Panc1 (cell line): Measurements from ENCODE around the gene MIOS.

Experiments used
- POLR2AphosphoS5 ChIP-seq: IDR thresholded peaks from 2 replicates; pipeline ENCODE4 v1.6.1; 2012; ENCODE audit warnings: mild to moderate bottlenecking, low read depth, low read length, moderate library complexity
- TF ChIP-seq, protein P1 (sequence below): fragments of 450-650 bp; IDR thresholded peaks from 2 replicates; pipeline ENCODE4 v1.5.1; 2017; ENCODE audit warnings: mild to moderate bottlenecking
- TF ChIP-seq, protein P2 (sequence below), 2 experiments: IDR thresholded peaks; 2 replicates each; pipeline ENCODE4 v1.6.1; 2011 to 2012; ENCODE audit warnings: low read depth in 2 of 2, control low read depth in 1 of 2, low read length in 1 of 2, mild to moderate bottlenecking in 1 of 2, moderate library complexity in 1 of 2; ENCODE audit not compliant: insufficient read depth in 1 of 2

DNA sequence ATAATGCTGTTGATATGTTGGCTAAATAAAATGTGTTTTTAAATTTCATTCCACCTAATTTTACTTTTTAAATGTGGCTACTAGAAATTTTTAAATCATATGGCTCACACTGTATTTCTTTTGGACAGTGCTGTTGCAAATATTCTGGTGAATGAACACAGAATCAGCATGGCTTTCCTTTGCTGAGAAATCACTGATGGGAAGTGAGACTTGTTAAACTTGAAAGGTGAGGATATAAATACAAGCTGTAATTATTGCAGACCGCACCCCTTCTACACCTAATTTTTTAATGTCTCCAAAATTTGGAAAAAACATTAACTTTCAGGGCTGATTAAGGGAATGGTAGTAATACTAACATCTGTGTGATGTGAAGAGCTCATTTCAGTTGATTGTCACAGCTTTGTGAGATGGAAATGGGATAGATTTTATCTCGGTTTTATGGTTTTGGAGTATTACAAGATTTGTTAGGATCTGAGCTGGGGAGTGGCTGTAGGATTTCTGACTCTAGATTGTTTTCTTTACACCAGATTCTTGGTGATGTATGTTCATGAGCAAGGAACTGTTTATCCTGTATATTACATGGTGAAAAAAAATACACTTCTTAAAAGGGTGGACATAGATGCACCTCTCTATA is 1.3 kb downstream of the MIOS start:
- TF ChIP-seq, protein P1, sequence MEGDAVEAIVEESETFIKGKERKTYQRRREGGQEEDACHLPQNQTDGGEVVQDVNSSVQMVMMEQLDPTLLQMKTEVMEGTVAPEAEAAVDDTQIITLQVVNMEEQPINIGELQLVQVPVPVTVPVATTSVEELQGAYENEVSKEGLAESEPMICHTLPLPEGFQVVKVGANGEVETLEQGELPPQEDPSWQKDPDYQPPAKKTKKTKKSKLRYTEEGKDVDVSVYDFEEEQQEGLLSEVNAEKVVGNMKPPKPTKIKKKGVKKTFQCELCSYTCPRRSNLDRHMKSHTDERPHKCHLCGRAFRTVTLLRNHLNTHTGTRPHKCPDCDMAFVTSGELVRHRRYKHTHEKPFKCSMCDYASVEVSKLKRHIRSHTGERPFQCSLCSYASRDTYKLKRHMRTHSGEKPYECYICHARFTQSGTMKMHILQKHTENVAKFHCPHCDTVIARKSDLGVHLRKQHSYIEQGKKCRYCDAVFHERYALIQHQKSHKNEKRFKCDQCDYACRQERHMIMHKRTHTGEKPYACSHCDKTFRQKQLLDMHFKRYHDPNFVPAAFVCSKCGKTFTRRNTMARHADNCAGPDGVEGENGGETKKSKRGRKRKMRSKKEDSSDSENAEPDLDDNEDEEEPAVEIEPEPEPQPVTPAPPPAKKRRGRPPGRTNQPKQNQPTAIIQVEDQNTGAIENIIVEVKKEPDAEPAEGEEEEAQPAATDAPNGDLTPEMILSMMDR, result no peak
- TF ChIP-seq POLR2AphosphoS5, result no peak
- TF ChIP-seq, protein P2, sequence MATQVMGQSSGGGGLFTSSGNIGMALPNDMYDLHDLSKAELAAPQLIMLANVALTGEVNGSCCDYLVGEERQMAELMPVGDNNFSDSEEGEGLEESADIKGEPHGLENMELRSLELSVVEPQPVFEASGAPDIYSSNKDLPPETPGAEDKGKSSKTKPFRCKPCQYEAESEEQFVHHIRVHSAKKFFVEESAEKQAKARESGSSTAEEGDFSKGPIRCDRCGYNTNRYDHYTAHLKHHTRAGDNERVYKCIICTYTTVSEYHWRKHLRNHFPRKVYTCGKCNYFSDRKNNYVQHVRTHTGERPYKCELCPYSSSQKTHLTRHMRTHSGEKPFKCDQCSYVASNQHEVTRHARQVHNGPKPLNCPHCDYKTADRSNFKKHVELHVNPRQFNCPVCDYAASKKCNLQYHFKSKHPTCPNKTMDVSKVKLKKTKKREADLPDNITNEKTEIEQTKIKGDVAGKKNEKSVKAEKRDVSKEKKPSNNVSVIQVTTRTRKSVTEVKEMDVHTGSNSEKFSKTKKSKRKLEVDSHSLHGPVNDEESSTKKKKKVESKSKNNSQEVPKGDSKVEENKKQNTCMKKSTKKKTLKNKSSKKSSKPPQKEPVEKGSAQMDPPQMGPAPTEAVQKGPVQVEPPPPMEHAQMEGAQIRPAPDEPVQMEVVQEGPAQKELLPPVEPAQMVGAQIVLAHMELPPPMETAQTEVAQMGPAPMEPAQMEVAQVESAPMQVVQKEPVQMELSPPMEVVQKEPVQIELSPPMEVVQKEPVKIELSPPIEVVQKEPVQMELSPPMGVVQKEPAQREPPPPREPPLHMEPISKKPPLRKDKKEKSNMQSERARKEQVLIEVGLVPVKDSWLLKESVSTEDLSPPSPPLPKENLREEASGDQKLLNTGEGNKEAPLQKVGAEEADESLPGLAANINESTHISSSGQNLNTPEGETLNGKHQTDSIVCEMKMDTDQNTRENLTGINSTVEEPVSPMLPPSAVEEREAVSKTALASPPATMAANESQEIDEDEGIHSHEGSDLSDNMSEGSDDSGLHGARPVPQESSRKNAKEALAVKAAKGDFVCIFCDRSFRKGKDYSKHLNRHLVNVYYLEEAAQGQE (IDR thresholded peaks at IDR 0.05; ENCODE audit: insufficient read depth in 1 of 2, low read depth in 2 of 2, low read length in 1 of 2), result no peak
